Ishikawa (cell line): ENCODE results near the gene ATP1B1.

ENCODE experiments used
- CEBPB ChIP-seq: IDR thresholded peaks from 2 replicates; pipeline ENCODE4 v1.6.1; 2012
- CREB1 ChIP-seq: IDR thresholded peaks from 2 replicates; pipeline ENCODE4 v1.6.1; 2012; ENCODE audit warnings: low read depth
- EP300 ChIP-seq: IDR thresholded peaks from 2 replicates; pipeline ENCODE4 v1.6.1; 2012; ENCODE audit warnings: borderline replicate concordance
- FOXM1 ChIP-seq: IDR thresholded peaks from 2 replicates; pipeline ENCODE4 v1.6.1; 2012; ENCODE audit warnings: low read depth, borderline replicate concordance
- RAD21 ChIP-seq: IDR thresholded peaks from 2 replicates; pipeline ENCODE4 v1.6.1; 2012; ENCODE audit warnings: low read depth
- TAF1 ChIP-seq: IDR thresholded peaks from 2 replicates; pipeline ENCODE4 v1.6.1; 2012; ENCODE audit warnings: low read depth, mild to moderate bottlenecking
- TEAD4 ChIP-seq: IDR thresholded peaks from 2 replicates; pipeline ENCODE4 v1.6.1; 2012

DNA sequence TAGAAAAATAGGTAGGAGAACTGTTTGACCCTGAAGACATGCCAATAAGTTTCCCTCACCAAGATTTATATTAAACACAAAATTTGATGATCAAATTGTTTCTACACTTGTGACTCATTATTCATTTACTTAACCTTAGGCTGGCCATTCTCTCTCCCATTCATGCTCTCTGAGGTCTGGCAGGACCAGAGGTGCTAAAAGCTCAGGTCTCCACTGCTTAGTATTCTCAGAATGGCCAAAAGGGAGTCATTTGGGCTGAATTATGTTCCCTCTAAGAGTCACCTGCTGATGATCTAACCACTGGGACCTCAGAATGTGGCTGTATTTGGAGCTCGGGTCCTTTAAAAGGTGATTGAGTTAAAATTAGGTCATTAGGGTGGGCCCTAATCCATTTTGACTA lies 47.1 kb upstream of the ATP1B1 start:
- TF ChIP-seq EP300 (no peak), RAD21 (no peak), TAF1 (no peak), FOXM1 (no peak), TEAD4 (no peak), CEBPB (no peak), CREB1 (no peak)
